Activated B cell treated with CpG ODN at 0.5 μM for 24 hours (primary cell): ENCODE results near the gene SLC4A7. TPM values are rescaled to one million over a fixed set of nuclear protein-coding genes. Genes with fewer than 3 reads are reported as not detected.

ENCODE experiments used
- ATAC-seq: fragments of 200-7000 bp; cut with Tn5 transposase; one replicate; pipeline ENCODE4 v1.10.0; 2021; ENCODE audit warnings: low read depth, mild to moderate bottlenecking, moderate library complexity
- CTCF ChIA-PET: fragments of 350-600 bp; sonication (Branson Sonifier 250); formaldehyde crosslinking; loops from one replicate; lab custom pipeline; 2021; ENCODE audit warnings: antibody characterized with exemption; lab: Charles Lee
- POLR2A ChIA-PET: fragments of 350-600 bp; sonication (Branson Sonifier 250); formaldehyde crosslinking; loops from one replicate; lab custom pipeline; 2021; ENCODE audit warnings: antibody characterized with exemption; lab: Charles Lee
- DNase-seq: peaks from one replicate; pipeline ENCODE4 v3.0.0; 2022
- H3K27ac Mint-ChIP-seq: one replicate; pipeline ENCODE4 v1.8.0; 2020; ENCODE audit warnings: mixed read lengths
- H3K27me3 Mint-ChIP-seq: one replicate; pipeline ENCODE4 v1.8.0; 2021; ENCODE audit warnings: mixed read lengths
- H3K36me3 Mint-ChIP-seq: one replicate; pipeline ENCODE4 v1.8.0; 2021; ENCODE audit warnings: low read depth, mixed read lengths
- H3K4me1 Mint-ChIP-seq: one replicate; pipeline ENCODE4 v1.8.0; 2021; ENCODE audit warnings: mixed read lengths
- H3K4me3 Mint-ChIP-seq: one replicate; pipeline ENCODE4 v1.8.0; 2020; ENCODE audit warnings: mild to moderate bottlenecking, mixed read lengths
- H3K9me3 Mint-ChIP-seq: one replicate; pipeline ENCODE4 v1.8.0; 2020; ENCODE audit warnings: mixed read lengths
- intact Hi-C: fragments of 100-400 bp; cut with micrococcal nuclease; formaldehyde crosslinking; loops from one replicate; pipeline ENCODE4 v1.15.1; 2024
- total RNA-seq: library from RNA; stranded (reverse); gene quantifications from 2 replicates; pipeline ENCODE4 v1.2.3, GENCODE V29; 2022
- TF ChIP-seq, protein P1 (sequence below): fragments of 200-600 bp; IDR thresholded peaks from one replicate; pipeline ENCODE4 v1.8.0; 2022; ENCODE audit warnings: antibody characterized with exemption, mild to moderate bottlenecking

SLC4A7 gene
- total RNA-seq, 1 donor from 2014 or later, result 31.3 TPM

DNA sequence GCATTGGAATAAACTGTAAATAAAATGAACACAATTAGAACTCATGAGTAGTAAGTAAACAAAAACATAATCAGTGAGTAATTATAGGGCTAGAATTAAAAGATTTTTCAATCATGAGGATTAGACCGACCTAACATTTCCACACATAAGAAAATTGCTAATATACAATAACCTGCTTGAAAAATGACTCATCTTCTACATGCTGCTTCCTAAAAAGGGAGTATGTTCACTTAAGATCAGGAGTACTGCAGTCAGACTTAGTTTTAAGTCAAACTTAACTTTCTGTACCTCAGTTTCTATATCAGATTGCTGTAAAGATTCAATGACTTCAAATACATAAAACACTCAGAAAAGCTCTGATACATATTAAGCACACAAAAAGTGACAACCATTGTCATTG is 92.4 kb downstream of the SLC4A7 start:
- DNase-seq (no peak), ATAC-seq (no peak)
- TF ChIP-seq, protein P1, sequence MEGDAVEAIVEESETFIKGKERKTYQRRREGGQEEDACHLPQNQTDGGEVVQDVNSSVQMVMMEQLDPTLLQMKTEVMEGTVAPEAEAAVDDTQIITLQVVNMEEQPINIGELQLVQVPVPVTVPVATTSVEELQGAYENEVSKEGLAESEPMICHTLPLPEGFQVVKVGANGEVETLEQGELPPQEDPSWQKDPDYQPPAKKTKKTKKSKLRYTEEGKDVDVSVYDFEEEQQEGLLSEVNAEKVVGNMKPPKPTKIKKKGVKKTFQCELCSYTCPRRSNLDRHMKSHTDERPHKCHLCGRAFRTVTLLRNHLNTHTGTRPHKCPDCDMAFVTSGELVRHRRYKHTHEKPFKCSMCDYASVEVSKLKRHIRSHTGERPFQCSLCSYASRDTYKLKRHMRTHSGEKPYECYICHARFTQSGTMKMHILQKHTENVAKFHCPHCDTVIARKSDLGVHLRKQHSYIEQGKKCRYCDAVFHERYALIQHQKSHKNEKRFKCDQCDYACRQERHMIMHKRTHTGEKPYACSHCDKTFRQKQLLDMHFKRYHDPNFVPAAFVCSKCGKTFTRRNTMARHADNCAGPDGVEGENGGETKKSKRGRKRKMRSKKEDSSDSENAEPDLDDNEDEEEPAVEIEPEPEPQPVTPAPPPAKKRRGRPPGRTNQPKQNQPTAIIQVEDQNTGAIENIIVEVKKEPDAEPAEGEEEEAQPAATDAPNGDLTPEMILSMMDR, result no peak
- no peak overlapping the region for H3K4me3 Mint-ChIP-seq
- CTCF ChIA-PET, result no interaction called here
- intact Hi-C loops, result loop anchor here (2.0 to 5.0 kb wide), 2 partner anchors 13 to 34 kb away; no protein-coding TSS in a partner anchor
- H3K36me3 Mint-ChIP-seq, result peaks cover 56% of the 10 kb centered on the region
- peaks cover 7% of the 10 kb centered on the region for H3K4me1 Mint-ChIP-seq
- H3K9me3 Mint-ChIP-seq, result no peaks in the 10 kb centered on the region
- POLR2A ChIA-PET, result no interaction called here
- H3K27me3 Mint-ChIP-seq, result no peaks in the 10 kb centered on the region
- H3K27ac Mint-ChIP-seq, result peak overlapping the region; percentile 25

DNA sequence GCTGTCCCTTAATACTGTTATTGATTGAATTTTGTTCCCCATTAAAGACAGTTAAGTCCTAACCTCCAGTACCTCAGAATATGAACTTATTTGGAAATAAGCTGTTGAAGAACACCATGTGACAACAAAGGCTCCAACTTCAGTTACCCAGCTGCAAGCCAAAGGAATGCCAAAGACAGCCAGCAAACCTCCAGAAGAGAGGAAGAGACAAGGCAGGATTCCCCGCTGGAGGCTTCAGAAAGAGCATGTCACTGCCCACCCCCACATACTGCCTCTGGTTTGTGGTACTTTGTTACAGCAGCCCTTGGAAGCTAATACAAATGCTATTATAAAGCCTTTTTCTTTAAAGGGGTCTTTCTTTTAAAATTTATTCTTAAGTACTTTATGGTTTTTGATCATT is 96.6 kb downstream of the SLC4A7 start:
- no peaks in the 10 kb centered on the region for H3K9me3 Mint-ChIP-seq
- peaks cover 60% of the 10 kb centered on the region for H3K36me3 Mint-ChIP-seq
- DNase-seq (no peak), ATAC-seq (no peak)
- H3K27me3 Mint-ChIP-seq, result no peaks in the 10 kb centered on the region
- CTCF ChIA-PET, result no interaction called here
- peaks cover 3% of the 10 kb centered on the region for H3K4me1 Mint-ChIP-seq
- no peak overlapping the region for H3K4me3 Mint-ChIP-seq
- intact Hi-C loops, result no loop called here
- POLR2A ChIA-PET, result no interaction called here
- H3K27ac Mint-ChIP-seq, result no peak overlapping the region
- TF ChIP-seq, protein P1, result no peak

DNA sequence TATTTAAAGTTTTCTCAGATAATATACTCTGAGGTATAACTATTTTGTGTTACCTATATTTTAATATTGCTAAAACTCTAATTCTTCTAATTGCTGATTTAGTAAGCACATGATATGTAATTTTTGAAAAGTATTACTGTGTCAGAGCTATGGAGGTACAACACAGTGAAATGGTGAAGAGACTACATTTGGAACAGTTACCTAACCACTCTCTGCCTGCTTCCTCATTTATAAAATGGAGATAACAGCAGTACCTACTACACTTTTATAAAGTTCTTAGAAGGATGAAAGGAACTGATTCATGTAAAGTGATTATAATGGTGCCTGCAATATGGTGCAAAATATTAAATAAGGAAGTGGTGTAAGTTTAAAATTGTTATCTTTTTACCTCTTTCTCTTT is 98.7 kb downstream of the SLC4A7 start:
- Mint-ChIP-seq H3K4me3 (no peak overlapping the region), H3K27ac (no peak overlapping the region), H3K9me3 (no peaks in the 10 kb centered on the region), H3K27me3 (no peaks in the 10 kb centered on the region), H3K36me3 (peaks cover 55% of the 10 kb centered on the region), H3K4me1 (no peaks in the 10 kb centered on the region)
- DNase-seq (no peak), ATAC-seq (no peak)
- ChIA-PET POLR2A (no interaction called here), CTCF (no interaction called here)
- TF ChIP-seq, protein P1, result no peak
- intact Hi-C loops, result no loop called here

DNA sequence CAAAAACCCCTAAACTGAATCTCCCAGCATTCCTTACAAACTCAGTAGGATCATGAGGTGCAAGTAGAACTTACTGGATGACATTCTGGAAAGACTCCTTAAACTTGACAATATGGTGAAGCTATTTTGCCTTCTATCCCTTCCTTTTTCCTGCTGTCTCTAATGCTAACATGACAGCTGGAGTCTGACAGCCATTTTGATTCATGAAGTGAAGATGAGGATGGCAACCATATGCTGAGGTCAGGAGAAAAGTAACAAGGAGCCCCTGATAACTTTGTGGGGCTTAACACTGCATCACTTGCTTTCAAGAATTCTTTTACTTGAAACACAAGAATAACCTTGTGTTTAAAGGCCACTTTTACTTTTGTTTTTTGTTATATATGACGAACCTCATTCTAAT is 100.0 kb downstream of the SLC4A7 start:
- CTCF ChIA-PET, result no interaction called here
- no peak overlapping the region for H3K27ac Mint-ChIP-seq

DNA sequence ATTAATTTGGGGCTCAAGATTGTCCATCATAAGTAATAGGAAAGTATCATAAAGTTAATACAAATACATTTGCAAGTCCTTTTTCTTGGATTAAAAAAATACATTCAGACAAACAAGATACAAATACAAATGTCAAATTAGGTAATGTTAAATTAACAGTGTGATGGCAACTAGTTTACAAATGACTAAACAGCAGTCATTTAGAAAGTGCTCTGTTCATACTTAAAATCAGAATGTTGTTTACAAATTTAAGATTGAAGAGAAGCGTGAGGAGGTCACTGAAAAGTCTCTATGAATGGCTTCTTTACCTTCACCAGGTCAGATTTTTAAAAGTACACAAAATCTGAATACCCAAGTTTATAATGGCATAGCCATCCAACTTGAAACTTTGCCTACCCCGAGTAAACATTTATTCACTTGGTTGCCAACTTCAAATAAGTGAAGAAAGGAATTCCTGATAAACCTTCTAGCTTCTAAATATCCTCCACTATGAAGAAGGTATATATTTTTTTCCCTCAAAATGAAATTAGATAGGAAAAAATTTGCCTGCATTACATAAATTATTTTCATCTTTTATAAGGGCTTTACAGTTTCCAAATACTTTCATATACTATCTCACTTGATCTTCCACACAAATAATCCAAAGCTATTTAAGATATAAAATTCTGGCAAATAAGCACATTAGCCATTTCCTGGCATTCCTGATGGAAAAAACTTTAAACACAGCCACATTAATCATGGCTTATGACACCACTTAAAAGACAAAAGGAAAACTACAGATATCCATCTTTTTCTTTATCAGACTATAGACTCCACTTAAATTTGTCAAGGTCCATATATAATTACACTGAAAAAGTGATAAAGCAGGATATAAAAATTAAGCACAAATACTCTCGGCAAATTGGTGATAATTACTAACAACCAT is 103.5 kb downstream of the SLC4A7 start:
- POLR2A ChIA-PET, result no interaction called here
- no peak for ATAC-seq
- Mint-ChIP-seq H3K36me3 (peaks cover 47% of the 10 kb centered on the region), H3K9me3 (no peaks in the 10 kb centered on the region), H3K4me3 (no peak overlapping the region), H3K27ac (no peak overlapping the region), H3K27me3 (no peaks in the 10 kb centered on the region), H3K4me1 (no peaks in the 10 kb centered on the region)
- intact Hi-C loops, result no loop called here
- CTCF ChIA-PET, result no interaction called here
- TF ChIP-seq, protein P1, result no peak
- DNase-seq, result no peak

More for the DNA sequence above, 100.0 kb downstream of the SLC4A7 start:
- Mint-ChIP-seq H3K4me1 (no peaks in the 10 kb centered on the region), H3K36me3 (peaks cover 52% of the 10 kb centered on the region), H3K9me3 (no peaks in the 10 kb centered on the region), H3K4me3 (no peak overlapping the region), H3K27me3 (no peaks in the 10 kb centered on the region)
- no peak for ATAC-seq
- POLR2A ChIA-PET, result no interaction called here
- TF ChIP-seq, protein P1, result no peak
- DNase-seq, result no peak
- intact Hi-C loops, result no loop called here
